ENCODE measurements around the gene MTFR1L.

GRCh38 chr1:25807480-25808390 is 12.0 kb upstream of the MTFR1L start:
- TF ChIP-seq EZH2 (IDR thresholded peaks at IDR 0.05; ENCODE audit: borderline replicate concordance, low read length): no peak
- TF ChIP-seq, protein P1, sequence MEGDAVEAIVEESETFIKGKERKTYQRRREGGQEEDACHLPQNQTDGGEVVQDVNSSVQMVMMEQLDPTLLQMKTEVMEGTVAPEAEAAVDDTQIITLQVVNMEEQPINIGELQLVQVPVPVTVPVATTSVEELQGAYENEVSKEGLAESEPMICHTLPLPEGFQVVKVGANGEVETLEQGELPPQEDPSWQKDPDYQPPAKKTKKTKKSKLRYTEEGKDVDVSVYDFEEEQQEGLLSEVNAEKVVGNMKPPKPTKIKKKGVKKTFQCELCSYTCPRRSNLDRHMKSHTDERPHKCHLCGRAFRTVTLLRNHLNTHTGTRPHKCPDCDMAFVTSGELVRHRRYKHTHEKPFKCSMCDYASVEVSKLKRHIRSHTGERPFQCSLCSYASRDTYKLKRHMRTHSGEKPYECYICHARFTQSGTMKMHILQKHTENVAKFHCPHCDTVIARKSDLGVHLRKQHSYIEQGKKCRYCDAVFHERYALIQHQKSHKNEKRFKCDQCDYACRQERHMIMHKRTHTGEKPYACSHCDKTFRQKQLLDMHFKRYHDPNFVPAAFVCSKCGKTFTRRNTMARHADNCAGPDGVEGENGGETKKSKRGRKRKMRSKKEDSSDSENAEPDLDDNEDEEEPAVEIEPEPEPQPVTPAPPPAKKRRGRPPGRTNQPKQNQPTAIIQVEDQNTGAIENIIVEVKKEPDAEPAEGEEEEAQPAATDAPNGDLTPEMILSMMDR (conservative IDR thresholded peaks at IDR 0.05 in 1 of 2, IDR thresholded peaks at IDR 0.05 in 1 of 2; ENCODE audit: extremely low read depth in 1 of 2, insufficient read depth in 1 of 2, low read depth in 1 of 2, low read length in 2 of 2): no peak

Data from mammary epithelial cell (primary cell).